DOHH2 (cell line): Measurements from ENCODE around the gene DNAJB4.

Experiments used
- CTCF ChIP-seq: fragments of 200-600 bp; sonication (generic); IDR thresholded peaks from one replicate; pipeline ENCODE4 v1.5.1; 2014; ENCODE audit warnings: antibody characterized with exemption, mild to moderate bottlenecking, low read depth, low read length; ENCODE audit not compliant: poor library complexity, severe bottlenecking
- EZH2phosphoT487 ChIP-seq: fragments of 200-600 bp; sonication (generic); IDR thresholded peaks from 2 replicates; pipeline ENCODE4 v1.6.1; 2017; ENCODE audit warnings: borderline replicate concordance, mild to moderate bottlenecking, antibody characterized with exemption, low read length, moderate library complexity, mixed read lengths

- TF ChIP-seq CTCF (no peak), EZH2phosphoT487 (no peak)
These were observed 15.0 kb upstream of the DNAJB4 start for GRCh38 chr1:77989744-77990143.
